ENCODE measurements around the gene GARNL3.
A peak's percentile ranks its signal among the peaks of the same experiment; 100 is the strongest.

The GARNL3 gene

GRCh38 chr9:127233550-127233949 lies 31.0 kb upstream of the GARNL3 start:
- CTCF ChIA-PET = interaction anchor here (3.0 kb wide), 1 partner anchor 18 kb away, joined by 9 read pairs; no protein-coding TSS in a partner anchor
- POLR2A ChIA-PET = no interaction called here
- no peak overlapping the region for H3K4me3 ChIP-seq (ENCODE audit: low read depth, low read length)
- TF ChIP-seq, protein P1, sequence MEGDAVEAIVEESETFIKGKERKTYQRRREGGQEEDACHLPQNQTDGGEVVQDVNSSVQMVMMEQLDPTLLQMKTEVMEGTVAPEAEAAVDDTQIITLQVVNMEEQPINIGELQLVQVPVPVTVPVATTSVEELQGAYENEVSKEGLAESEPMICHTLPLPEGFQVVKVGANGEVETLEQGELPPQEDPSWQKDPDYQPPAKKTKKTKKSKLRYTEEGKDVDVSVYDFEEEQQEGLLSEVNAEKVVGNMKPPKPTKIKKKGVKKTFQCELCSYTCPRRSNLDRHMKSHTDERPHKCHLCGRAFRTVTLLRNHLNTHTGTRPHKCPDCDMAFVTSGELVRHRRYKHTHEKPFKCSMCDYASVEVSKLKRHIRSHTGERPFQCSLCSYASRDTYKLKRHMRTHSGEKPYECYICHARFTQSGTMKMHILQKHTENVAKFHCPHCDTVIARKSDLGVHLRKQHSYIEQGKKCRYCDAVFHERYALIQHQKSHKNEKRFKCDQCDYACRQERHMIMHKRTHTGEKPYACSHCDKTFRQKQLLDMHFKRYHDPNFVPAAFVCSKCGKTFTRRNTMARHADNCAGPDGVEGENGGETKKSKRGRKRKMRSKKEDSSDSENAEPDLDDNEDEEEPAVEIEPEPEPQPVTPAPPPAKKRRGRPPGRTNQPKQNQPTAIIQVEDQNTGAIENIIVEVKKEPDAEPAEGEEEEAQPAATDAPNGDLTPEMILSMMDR (IDR thresholded peaks at IDR 0.05; ENCODE audit: insufficient read depth, low read length, missing control alignments) = no peak
- DNase-seq (ENCODE audit: low read depth, low spot score) = no peak

GRCh38 chr9:127233989-127234388 lies 30.6 kb upstream of the GARNL3 start:
- no peak overlapping the region for H3K4me3 ChIP-seq (ENCODE audit: low read depth, low read length)
- TF ChIP-seq, protein P1 (IDR thresholded peaks at IDR 0.05; ENCODE audit: insufficient read depth, low read length, missing control alignments) = no peak
- CTCF ChIA-PET = interaction anchor here (3.0 kb wide), 1 partner anchor 18 kb away, joined by 9 read pairs; no protein-coding TSS in a partner anchor
- no peak for DNase-seq (ENCODE audit: low read depth, low spot score)
- POLR2A ChIA-PET = no interaction called here

DNA sequence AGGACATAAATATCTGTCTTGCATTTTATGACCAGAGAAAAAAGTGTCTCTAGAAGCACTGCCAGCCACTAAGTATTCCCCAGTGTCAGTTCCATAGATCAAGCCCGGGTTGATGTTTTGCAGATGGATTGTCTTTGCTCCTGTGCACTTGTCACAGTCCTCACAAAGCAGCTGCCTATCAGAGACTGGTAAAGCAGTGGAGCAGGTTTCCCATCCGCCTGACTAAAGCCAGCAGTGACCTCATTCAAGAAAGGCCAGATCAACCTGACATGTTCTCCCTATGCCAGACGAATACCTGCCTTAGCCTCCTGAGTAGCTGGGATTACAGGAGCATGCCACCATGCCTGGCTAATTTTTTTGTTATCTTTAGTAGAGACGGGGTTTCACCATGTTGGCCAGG lies 26.8 kb upstream of the GARNL3 start:
- H3K4me3 ChIP-seq (ENCODE audit: low read depth, low read length) = no peak overlapping the region
- TF ChIP-seq, protein P1 (IDR thresholded peaks at IDR 0.05; ENCODE audit: insufficient read depth, low read length, missing control alignments) = no peak
- no peak for DNase-seq (ENCODE audit: low read depth, low spot score)
- ChIA-PET POLR2A (no interaction called here), CTCF (interaction anchor here (2.7 kb wide), 1 partner anchor 12 kb away, joined by 8 read pairs; no protein-coding TSS in a partner anchor)

DNA sequence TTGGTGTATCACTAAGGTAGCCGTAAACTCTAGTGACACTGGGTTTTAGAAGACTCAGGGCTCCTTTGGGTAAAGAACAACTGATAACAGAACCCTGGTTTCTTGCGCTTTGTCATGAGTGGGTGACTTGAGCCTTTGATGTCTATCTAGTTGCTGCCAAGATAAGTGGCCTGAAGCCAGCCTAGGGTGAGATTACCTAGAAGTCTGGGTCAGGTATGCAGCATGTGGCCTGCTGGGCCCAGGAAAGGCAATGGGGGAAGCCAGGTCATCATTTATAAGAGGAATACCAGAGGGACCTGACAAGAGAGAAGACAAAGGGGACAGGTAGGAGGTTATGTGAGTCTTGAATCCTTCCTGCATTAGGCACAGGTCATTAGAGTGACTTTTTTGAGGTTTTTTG lies 23.2 kb upstream of the GARNL3 start:
- CTCF ChIA-PET = no interaction called here

DNA sequence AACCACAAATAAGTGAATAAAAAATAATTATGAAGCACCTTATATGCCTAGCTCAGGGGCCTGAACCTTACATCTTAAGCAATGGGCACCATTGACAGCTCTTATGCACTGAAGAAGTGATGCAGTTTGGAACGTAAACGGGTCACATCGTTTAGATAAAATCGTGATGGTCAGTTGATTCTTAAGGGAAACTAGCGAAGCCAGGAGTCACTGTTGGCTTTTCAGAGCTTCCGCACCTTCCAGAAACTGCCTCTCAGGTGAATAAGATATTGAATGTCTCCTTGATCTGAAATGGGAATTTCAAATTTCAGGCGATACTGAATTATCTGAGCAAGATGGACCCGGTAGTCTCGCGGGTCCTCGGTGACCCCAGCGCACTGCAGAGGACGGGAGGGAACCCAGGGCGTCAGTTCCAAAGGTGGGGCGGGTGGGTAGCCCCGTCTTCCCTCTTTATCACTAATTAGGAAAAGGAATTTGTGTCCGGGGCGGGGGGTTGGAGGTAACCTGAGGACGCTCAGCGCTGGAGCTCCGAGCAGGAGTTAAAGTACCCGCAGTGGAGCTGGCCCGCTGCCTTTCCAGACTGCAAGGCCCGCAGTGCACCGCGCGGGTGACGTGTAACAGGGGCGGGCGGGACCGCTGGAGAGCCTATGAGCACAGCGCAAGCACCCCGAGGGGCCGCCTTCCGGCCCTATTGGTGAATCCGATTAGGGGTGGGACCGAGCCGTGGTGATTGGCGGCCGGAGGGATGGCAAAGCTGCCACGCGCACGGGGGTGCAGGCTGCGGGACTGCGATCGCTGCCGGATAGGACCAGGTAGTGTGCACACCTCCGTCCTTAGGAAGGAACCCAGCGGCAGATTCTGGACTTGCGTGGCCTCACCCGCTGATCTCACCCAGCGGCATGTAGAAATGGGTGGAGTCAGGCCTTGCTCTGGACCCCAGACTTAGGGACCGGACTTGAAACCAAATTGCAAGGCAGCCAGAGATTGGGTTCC lies 19.7 kb upstream of the GARNL3 start:
- peak; percentile 57 for DNase-seq (ENCODE audit: low read depth, low spot score)
- ChIA-PET CTCF (interaction anchor here (0.7 to 1.8 kb wide), 4 partner anchors 18 to 304 kb away, joined by 3 to 6 read pairs (median 4); no protein-coding TSS in a partner anchor), POLR2A (interaction anchor here (1.0 kb wide), 1 partner anchor 13 kb away, joined by 3 read pairs; no protein-coding TSS in a partner anchor)
- TF ChIP-seq, protein P1 (IDR thresholded peaks at IDR 0.05; ENCODE audit: insufficient read depth, low read length, missing control alignments) = no peak
- peak overlapping the region; percentile 94 for H3K4me3 ChIP-seq (ENCODE audit: low read depth, low read length)

More for the DNA sequence above, 23.2 kb upstream of the GARNL3 start:
- no peak overlapping the region for H3K4me3 ChIP-seq (ENCODE audit: low read depth, low read length)
- POLR2A ChIA-PET = no interaction called here
- TF ChIP-seq, protein P1 (IDR thresholded peaks at IDR 0.05; ENCODE audit: insufficient read depth, low read length, missing control alignments) = no peak
- DNase-seq (ENCODE audit: low read depth, low spot score) = no peak

DNA sequence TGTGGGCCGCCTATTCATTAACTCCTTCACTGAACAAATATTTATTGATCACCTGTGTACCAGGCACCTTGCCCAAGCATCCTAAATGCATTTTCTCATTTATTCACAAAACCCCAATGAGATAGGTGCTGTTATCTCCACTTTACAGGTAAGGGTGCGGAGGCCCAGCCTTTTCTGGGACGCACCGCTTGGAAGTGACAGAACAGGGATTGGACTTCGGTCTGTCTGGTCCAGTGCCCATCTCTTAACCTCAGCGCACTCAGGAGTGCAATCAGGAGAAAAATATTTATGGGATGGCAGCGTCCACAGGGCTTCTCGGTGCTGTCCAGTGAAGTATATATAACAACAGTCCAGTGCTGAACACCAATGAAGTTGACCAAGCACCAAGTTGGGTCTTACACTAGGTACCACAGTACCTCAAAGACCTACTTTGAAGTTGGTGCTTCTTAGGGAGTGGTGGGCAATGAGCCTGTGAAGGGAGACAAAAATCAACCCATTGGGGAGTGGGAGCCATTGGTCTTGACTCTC lies 18.9 kb upstream of the GARNL3 start:
- TF ChIP-seq, protein P1 (IDR thresholded peaks at IDR 0.05; ENCODE audit: insufficient read depth, low read length, missing control alignments) = no peak
- ChIA-PET CTCF (interaction anchor here (1.8 kb wide), 1 partner anchor 305 kb away, joined by 6 read pairs; no protein-coding TSS in a partner anchor), POLR2A (interaction anchor here (1.0 kb wide), 1 partner anchor 14 kb away, joined by 3 read pairs; no protein-coding TSS in a partner anchor)
- H3K4me3 ChIP-seq (ENCODE audit: low read depth, low read length) = peak overlapping the region; percentile 94
- no peak for DNase-seq (ENCODE audit: low read depth, low spot score)
